HG02763 (cell line): ENCODE measurements around the gene ZBTB8B.
"Not testable (repeated sequence)": the region's sequence is repeated elsewhere in the genome, so short reads cannot be mapped to it uniquely, and the experiment has no call there.

ENCODE experiments used
- ATAC-seq: cut with Tn5 transposase; IDR thresholded peaks from one replicate; pipeline ENCODE4 v1.9.1; 2021; ENCODE audit warnings: mild to moderate bottlenecking, moderate library complexity; ENCODE audit not compliant: unreplicated experiment

Gene ZBTB8B

DNA sequence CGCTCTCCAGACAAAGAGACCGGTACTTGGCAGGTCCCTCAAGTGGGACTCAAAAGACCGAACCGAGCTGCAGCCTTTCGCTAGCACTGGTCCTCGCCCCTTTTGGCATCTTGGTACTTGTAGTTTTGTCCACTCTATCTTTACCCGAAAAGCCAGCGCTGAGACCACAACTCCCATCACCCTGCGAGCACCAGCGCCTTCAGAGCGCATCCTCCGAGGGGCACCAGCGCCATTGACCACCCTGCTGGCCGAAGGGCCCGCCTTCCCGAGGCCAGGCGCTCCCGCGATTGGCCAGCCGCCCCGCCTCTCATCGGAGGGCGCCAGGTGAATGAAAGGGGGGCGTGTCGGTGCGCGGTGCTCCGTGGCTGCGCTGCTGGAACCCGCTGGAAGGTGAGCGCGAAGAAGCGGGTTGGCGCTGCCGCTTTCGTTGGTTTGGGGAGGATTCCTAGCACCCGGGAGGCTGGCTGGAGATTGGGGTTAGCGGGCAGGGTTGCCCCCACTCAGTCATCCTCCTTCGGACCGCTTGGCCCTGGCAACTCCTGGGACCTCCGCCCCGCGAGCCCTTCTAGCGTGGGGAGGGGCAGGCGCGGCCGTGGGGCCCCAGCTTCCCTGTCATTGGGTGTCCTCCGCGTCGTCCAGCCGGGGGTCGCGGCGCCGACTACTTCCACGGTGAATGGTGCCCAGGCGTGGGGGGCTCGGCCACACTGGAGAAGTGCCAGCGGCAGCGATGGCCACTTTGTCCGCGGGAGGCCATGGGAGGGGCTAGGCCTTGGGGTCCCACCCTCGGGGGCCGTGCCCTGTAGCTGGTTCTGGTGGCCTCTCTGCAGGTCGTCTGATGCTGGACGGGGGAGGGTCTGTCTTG is at the start of gene ZBTB8B:
TSS of gene ZBTB8B (plus strand) at position 357 of the 862 bp plus-strand sequence. CDS start 5,553 bp downstream, outside the sequence.
- ATAC-seq, result no peak

DNA sequence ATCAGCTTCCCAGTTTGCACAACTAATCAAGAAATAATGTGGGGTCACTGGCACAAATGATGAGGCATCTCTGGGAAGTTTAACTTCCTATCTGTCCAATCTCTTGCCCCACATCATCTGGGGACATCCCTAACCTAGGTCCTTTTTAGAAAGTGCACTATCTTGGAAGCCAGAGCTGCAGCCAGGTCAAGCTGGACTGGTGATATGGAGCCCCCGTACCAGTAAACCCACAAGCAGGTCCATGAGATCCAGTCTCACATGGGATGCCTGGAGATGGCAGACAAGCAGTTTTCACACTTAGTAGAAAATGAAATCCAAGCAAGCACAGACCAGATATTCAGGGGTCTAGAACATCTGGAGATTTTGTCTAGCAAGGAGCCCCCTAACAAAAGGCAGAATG is 43.1 kb upstream of the ZBTB8B start:
- no peak for ATAC-seq

DNA sequence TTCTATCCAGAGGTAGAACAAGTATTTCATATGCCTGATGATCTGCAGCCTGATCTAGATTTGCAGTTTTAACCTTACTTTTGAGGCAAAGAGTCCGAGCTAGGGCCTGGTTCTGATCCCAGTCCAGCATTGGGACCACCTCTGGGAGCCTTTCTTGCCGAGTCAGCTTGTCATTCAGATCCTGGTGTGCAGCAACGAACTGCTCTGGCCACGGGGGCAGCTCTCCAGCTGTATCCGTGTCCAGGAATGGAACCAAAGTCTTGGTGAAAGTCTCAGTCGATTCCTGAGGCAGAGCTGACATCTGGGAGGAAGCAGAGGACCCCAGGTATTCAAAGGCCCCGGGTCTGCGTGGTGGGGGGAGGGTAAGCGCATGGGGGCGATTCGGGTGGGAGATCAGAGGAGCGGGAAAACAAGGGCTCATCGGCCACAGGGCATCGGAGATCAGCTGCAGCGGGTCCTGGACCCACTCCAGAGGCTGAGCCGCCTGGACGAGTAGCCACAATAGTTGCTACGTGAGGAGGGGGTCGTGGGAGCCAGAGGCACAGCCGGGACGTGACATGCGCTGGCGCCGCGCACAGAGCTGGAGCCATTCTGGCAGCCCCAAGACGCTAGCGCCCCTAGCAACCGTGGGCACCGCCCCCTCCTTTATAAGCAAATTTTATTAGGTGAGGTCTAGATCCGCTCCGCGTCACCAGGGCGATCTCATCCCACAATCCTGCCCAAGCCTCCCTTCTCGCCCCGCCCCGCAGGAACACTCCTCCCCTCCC is 38.2 kb upstream of the ZBTB8B start:
- ATAC-seq, result no peak

- ATAC-seq, result no peak
Observed at GRCh38 chr1:32427264-32427963, 37.5 kb upstream of the ZBTB8B start.

GRCh38 chr1:32431736-32432400 is 33.0 kb upstream of the ZBTB8B start:
- ATAC-seq, result no peak

DNA sequence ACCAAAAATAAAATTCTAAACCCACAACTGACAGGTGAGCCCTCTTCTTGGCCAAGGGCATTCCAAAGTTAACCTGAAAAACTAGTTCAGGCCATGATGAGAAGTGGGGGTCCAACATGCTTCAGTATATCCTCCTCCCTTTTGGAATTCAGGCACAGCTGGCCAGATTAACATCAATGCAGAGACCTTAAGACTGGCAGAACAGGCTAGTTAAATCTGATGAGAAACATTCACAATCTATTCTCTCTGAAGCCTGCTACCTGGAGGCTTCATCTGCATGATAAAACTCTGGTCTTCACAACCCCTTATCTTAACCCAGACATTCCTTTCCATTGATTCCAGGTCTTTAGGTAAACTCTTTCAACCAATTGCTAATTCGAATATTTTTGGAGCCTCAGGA is 26.7 kb upstream of the ZBTB8B start:
- no peak for ATAC-seq

DNA sequence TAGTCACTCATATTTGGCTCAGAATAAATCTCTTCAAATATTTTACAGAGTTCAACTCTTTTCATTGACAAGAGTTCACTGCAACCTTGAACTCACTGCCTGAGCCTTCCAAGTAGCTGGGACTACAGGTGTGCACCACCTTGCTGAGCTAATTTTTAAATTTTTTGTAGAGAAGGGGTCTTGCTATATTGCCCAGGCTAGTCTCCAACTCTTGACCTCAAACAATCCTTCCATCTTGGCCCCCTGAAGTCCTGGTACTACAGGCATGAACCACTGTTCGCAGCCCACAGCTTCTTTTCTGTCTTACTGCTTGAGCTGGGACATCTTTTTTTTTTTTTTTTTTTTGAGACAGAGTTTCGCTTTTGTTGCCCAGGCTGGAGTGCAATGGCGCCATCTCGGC is 26.1 kb upstream of the ZBTB8B start:
- ATAC-seq, result not testable (repeated sequence)

GRCh38 chr1:32441467-32441866 is 23.4 kb upstream of the ZBTB8B start:
- ATAC-seq, result not testable (repeated sequence)

GRCh38 chr1:32447469-32448185 is 17.2 kb upstream of the ZBTB8B start:
- no peak for ATAC-seq

GRCh38 chr1:32448186-32448772 is 16.6 kb upstream of the ZBTB8B start:
- ATAC-seq, result not testable (repeated sequence)

GRCh38 chr1:32448773-32449456 is 16.0 kb upstream of the ZBTB8B start:
- no peak for ATAC-seq

GRCh38 chr1:32449457-32449831 is 15.4 kb upstream of the ZBTB8B start:
- ATAC-seq, result not testable (repeated sequence)

GRCh38 chr1:32454726-32455125 is 10.1 kb upstream of the ZBTB8B start:
- no peak for ATAC-seq

DNA sequence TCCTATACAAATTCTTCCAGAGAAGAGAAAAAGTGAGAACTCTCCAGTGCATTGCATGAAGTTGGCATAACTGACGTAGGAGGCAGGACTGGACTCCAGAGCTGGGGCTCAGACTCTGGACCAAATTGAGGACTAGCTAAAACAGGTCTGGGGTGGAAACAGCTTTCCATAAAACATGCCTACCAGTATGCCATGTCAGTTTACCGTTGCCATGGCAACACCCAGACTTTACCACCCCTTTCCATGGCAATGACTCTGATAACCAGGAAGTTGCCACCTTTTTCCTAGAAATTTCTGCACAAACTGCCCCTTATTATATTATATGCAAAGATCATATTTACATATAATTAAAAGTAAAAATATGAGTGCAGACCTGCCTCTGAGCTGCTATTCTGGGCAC is 8.9 kb upstream of the ZBTB8B start:
- no peak for ATAC-seq

DNA sequence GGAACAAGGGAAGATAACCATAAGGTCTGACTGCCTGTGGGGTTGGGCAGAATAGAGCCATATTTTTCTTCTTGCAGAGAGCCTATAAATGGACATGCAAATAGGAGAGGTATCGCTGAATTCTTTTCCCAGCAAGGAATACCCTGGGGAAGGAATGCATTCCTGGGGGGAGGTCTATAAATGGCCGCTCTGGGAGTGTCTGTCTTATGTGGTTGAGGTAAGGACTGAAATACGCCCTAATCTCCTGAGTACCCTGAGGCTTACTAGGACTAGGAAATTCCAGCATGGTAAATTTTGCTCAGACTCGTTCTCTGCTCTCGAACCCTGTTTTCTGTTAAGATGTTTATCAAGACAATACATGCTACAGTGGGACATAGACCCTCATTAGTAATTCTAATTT is 6.1 kb upstream of the ZBTB8B start:
- ATAC-seq, result not testable (repeated sequence)

GRCh38 chr1:32462977-32463376 is 1.9 kb upstream of the ZBTB8B start:
- not testable (repeated sequence) for ATAC-seq

DNA sequence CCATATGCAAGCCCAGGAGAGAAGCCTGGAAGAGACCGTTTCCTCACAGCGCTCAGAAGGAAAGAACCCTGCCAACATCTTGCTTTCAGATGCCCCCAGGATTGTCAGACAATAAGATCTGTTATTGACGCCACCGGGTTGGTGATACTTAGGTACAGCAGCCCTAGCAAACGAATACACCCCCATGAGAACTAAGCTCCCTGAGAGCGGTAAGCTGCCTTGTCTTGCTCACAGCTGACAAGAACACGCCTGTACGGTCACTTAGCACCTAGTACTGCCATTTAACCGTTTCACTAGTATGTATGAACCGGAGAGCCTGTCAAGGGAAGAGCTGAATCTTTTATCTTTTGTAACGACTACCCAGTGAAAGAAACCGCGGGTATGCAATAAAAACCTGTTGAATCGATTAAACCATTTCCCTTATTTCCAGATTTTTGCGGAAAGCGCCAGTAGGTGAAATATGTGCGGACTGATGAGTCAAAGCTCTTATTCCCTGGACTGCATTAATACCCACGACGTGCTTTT is 619 bp upstream of the ZBTB8B start:
- no peak for ATAC-seq

DNA sequence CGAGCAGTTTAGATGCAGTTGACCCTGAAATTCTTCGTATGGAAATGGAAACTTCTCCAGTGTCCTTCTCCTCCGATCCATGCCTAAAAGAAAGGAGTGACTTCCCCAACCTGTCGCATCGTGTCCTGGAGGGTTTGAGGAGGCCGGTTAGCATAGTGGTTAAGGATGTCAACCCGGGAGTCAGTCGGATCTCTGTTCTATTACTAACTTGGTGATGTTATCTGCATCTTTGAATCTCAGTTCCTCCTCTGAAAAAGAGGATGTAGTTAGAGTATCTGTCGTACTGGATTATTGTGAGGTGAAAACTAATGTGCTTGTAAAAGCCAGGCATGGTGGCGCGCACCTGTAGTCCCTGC is 684 bp downstream of the ZBTB8B start:
- ATAC-seq, result no peak

DNA sequence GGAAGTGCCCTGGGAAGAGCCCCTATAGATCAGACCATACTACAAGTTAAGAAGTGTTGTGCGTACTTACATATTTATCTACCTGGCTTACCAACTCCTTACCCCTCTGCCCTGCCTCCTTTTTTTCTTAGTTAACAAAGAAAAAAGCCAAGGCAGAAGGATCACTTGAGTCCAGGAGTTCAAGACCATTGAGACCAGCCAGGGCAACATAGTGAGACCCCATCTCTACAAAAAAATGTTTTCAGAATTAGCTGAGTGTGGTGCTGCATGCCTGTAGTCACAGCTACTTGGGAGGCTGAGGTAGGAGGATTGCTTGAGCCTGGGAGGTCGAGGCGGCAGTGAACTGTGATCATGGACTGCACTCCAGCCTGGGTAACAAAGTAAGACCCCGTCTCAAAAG is 1.9 kb downstream of the ZBTB8B start:
- no peak for ATAC-seq
